SHP77 treated with DMSO at 0.1 percent for 48 hours (cell line): ENCODE measurements around the gene MED27.

Experiments
- DNase-seq: peaks from one replicate; lab custom pipeline; 2025; lab: John Stamatoyannopoulos, UW

Gene MED27

GRCh38 chr9:131995382-131995781, 84.3 kb downstream of the MED27 start:
- DNase-seq = no peak

DNA sequence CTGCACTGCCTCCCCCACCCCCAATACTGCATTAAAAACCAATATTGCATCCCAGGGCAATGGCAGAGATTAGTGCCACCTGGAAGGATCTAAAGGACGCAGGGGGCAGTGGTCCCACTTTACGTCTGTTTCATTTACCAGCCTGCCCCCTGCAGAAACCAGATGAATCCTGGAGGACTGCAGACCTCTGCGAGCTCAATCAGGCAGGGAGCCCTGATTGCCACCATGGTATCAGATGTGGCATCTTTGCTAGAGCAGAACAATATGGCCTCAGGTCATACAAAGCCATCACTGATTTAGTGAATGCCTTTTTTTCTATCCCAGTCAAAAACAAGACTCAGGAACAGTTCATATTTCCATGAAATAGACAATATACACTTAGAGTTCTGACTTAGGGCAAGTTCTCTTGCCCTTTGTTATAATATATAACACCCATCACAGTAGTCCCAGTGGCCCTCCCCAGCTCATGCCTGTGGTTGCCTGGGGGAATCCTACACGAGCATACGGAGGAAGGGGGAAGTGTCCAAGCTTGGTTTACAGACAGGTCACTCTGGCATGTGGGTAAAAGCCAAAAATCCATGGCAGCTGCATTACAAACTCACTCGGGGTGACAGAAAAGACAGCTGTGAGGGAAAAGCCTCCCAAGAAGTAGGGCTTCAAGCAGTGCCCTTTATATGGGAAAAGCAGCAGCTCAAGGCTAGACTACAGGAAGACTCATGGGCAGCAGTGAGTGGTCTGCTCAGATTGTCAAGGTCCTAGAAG, 85.1 kb downstream of the MED27 start:
- DNase-seq = no peak

DNA sequence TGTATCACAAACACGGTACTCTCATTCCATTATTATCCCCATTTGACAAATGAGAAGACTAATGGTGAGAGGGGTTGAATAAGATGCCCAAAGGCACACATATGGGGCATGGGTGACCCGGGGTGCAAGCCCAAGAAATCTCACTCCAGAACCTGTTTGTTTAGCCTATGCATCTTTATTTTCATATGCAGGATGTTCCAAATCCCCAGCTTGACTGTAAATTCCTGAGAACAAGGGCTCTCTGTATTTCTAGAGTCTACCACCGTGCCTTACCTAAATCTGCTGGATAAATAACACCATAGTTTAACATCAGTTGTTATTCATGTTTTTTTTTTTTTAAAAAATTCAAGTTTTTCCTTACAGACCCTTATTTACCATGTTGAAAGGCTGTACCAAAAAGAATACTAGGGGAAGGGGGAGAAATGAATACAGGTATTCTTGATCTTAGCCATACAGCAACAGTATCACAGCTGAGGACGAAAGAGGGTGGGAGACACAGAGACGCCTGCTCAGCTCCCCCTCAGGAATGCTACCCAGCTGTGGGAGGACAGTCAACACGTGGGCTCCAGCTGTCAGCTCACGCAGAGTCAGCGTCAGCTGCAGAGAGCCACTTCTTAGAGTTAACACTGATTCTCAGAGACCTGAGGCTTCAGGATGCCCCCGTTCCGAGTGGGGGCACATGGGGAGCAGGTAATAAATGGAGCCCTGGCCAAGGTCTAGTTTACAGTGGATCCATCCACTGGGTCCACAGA, 86.6 kb downstream of the MED27 start:
- no peak for DNase-seq

GRCh38 chr9:131987232-131987631, 92.4 kb downstream of the MED27 start:
- DNase-seq = no peak

DNA sequence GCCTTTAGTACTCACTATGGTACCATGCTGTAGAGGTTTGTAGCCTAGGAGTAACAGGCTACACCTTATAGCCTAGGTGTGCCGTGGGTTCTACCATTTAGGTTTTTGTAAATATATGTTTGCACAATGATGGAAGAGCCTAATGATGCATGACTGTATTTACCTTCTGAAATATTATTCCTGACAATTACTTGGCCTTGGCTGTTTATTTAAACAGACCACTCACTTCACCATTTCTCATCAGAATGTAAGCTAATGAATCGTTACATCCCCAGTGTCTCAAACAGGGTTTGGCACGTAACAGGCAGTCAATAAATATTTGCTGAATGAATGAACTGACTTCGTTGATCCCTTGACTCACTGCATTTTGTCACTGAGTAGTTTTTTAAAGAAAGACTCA, 93.1 kb downstream of the MED27 start:
- peak; percentile 50 for DNase-seq

- no peak for DNase-seq
These were observed 93.6 kb downstream of the MED27 start for GRCh38 chr9:131986089-131986488.

GRCh38 chr9:131984564-131984963, 95.1 kb downstream of the MED27 start:
- no peak for DNase-seq

- no peak for DNase-seq
These were observed 96.9 kb downstream of the MED27 start for GRCh38 chr9:131982671-131983239.

DNA sequence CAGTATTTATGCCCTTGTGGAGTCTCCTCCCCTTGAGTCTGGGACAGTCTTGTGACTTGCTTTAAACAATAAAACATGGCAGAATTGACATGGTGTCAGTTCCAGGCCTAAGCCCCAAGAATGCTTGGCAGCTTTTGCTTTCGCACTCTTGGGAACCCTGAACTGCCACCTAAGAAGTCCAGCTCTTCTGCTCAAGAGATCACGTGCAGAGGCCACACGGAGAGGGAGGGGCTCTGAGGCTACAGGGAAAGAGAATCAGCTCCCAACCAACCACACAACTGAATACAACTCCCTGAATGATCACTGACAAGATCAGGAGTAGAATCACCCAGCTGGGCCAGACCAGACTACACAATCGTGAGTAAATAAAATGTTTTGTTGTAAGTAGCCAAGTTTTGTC, 97.6 kb downstream of the MED27 start:
- DNase-seq = no peak

GRCh38 chr9:131981116-131981776, 98.4 kb downstream of the MED27 start:
- DNase-seq = no peak

GRCh38 chr9:131980267-131981016, 99.2 kb downstream of the MED27 start:
- no peak for DNase-seq

GRCh38 chr9:131977109-131977838, 102.4 kb downstream of the MED27 start:
- DNase-seq = no peak

DNA sequence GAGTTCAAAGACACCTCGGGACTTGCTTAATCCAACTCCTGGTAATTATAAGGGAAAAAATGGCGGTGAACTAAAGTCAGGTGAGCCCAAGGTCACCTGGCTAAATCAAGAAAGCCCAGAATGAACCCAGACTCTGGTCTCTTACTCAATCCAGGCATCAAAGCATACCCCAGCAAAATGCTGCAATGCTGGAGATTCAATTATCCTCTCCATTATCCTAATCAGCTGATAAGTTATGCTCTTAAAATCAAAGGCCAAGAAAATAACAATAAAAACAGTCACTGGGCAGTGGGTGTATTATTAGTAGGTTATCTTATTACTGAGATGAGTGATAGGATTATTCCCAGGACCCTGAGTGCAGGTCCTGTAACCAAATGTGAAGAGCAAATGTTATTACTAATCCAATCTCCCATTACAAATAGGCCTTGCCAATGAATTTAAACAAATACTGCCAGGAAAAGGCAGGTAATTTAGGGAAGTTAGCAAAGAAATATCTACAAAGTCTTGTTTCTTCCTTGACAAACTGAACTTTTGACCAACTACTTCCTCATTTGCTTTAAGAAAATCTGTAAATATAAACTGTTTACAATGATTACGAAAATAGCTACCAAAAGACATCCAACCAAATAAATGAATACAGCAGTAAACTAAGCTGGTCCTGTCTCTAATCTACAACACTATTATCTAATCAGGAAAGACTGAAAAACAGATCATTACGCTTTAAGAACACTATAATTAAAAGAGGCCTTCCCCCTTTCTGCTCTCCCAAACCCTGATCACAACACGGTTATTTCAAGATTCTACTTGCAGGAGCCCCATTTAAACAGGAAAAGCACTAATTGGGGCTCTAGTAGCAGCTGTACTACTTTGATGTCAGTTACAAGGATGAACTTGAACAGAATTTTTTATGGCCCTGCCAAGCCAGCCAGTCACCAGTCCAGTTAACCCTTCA, 103.2 kb downstream of the MED27 start:
- DNase-seq = no peak

- no peak for DNase-seq
These were observed 106.8 kb downstream of the MED27 start for GRCh38 chr9:131972889-131973288.

DNA sequence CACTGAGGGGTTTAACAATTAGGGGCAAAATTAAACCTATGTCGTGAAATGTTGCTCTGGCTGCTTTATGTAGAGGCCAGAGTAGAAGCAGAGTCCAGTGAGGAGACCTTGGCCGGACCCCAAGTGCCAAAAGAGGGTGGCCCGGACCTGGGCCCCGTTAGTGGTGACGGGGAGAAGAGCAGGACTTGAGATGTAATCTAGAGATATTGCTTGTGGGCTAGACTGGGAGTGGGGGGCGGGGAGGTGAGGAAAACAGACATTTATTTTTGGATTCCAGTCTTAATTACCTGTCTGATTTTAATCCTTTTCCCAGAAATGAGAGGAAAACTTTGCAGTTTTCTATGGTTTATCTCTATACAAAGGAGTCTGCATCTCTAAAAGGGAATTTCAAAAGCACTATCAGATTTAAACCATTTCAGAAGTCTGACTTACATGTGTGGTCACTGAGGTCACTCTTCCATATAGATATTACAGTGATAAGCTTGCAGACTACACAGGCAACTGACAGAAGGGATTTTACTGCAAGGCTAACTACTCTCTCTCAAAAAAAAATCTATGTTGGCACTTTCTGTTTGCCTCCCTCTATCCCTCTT, 108.1 kb downstream of the MED27 start:
- DNase-seq = no peak

- DNase-seq = no peak
These were observed 110.1 kb downstream of the MED27 start for GRCh38 chr9:131969469-131969989.

DNA sequence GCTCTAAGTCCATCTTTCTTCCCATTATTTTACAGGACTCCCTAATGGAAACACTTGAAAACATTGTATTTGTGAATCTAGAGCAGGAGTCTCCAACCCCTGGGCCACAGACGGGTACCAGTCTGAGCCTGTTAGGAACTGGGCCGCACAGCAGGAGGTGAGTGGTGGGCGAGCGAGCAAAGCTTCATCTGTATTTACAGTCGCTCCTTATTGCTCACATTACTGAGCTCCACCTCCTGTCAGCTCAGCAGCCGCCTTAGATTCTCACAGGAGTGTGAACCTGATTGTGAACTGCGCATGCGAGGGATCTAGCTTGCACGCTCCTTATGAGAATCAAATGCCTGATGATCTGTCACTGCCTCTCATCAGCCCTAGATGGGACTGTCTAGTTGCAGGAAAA, 111.0 kb downstream of the MED27 start:
- no peak for DNase-seq

GRCh38 chr9:131965841-131966240, 113.8 kb downstream of the MED27 start:
- no peak for DNase-seq

DNA sequence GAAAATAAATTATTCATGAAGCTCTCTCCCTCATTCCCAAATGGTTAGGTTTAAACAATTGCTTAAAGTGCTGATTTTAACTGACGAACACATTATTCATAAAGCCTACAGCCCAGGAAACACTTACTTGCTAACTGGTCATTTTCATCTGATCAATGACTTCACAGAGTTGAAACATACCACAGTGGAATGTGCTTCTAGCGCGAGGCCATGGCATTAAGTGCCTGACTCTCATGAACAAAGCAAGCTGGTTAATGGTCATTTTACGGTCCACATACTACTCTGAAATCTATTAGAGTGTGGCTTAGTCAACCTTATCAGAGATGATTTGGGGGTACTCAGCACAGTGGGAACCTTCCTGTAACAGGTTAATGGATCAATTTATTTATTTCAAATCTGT, 114.6 kb downstream of the MED27 start:
- no peak for DNase-seq
